H9 (cell line): ENCODE measurements around the gene VAMP8. TPM values are rescaled to one million over a fixed set of nuclear protein-coding genes. Genes with fewer than 3 reads are reported as not detected.

Experiments
- DNase-seq: peaks from one replicate; pipeline ENCODE4 v3.0.0-alpha.2; 2017
- H2AFZ ChIP-seq: one replicate; pipeline ENCODE4 v1.6.1; 2013; ENCODE audit warnings: mild to moderate bottlenecking, low read length, control low read depth, moderate library complexity
- H2AK5ac ChIP-seq: 2 replicates; pipeline ENCODE4 v1.6.1; 2013; ENCODE audit warnings: low read length, control low read depth, mixed read lengths; ENCODE audit not compliant: insufficient read length
- H2BK120ac ChIP-seq: one replicate; pipeline ENCODE4 v1.6.1; 2013; ENCODE audit warnings: low read depth, mild to moderate bottlenecking, low read length, control low read depth, inconsistent platforms; ENCODE audit not compliant: poor library complexity, severe bottlenecking
- H2BK12ac ChIP-seq: 2 replicates; pipeline ENCODE4 v1.6.1; 2013; ENCODE audit warnings: low read length, control low read depth, mixed read lengths, low read depth; ENCODE audit not compliant: insufficient read length
- H2BK15ac ChIP-seq: 2 replicates; pipeline ENCODE4 v1.6.1; 2013; ENCODE audit warnings: low read depth, low read length, control low read depth
- H2BK20ac ChIP-seq: one replicate; pipeline ENCODE4 v1.6.1; 2013; ENCODE audit warnings: low read depth, mild to moderate bottlenecking, low read length, control low read depth, inconsistent platforms; ENCODE audit not compliant: poor library complexity, severe bottlenecking
- H2BK5ac ChIP-seq: 2 replicates; pipeline ENCODE4 v1.6.1; 2013; ENCODE audit warnings: low read length, control low read depth, mixed read lengths; ENCODE audit not compliant: insufficient read length
- H3K14ac ChIP-seq: 2 replicates; pipeline ENCODE4 v1.6.1; 2013; ENCODE audit warnings: low read length, control low read depth; ENCODE audit not compliant: insufficient read depth
- H3K18ac ChIP-seq: 2 replicates; pipeline ENCODE4 v1.6.1; 2013; ENCODE audit warnings: low read depth, mild to moderate bottlenecking, mixed read lengths, low read length, control low read depth; ENCODE audit not compliant: insufficient read length
- H3K23ac ChIP-seq: 2 replicates; pipeline ENCODE4 v1.6.1; 2013; ENCODE audit warnings: low read length, control low read depth, mixed read lengths, low read depth; ENCODE audit not compliant: insufficient read length
- H3K23me2 ChIP-seq: 2 replicates; pipeline ENCODE4 v1.6.1; 2013; ENCODE audit warnings: low read depth, mild to moderate bottlenecking, mixed read lengths, low read length, control low read depth; ENCODE audit not compliant: insufficient read length, poor library complexity, severe bottlenecking
- H3K27ac ChIP-seq: 2 replicates; pipeline ENCODE4 v1.5.1; 2013; ENCODE audit warnings: low read length, control low read depth, mixed read lengths, low read depth; ENCODE audit not compliant: insufficient read length
- H3K27me3 ChIP-seq: 2 replicates; pipeline ENCODE4 v1.6.1; 2013; ENCODE audit warnings: low read length, control low read depth, inconsistent platforms; ENCODE audit not compliant: insufficient read depth
- H3K4ac ChIP-seq: 2 replicates; pipeline ENCODE4 v1.6.1; 2013; ENCODE audit warnings: low read depth, mild to moderate bottlenecking, control low read depth, inconsistent platforms, low read length, moderate library complexity
- H3K4me1 ChIP-seq: 2 replicates; pipeline ENCODE4 v1.6.1; 2013; ENCODE audit warnings: low read length, control low read depth, inconsistent platforms; ENCODE audit not compliant: insufficient read depth
- H3K4me2 ChIP-seq: 2 replicates; pipeline ENCODE4 v1.6.1; 2013; ENCODE audit warnings: low read length, control low read depth, mixed read lengths; ENCODE audit not compliant: insufficient read length, insufficient read depth
- H3K56ac ChIP-seq: 2 replicates; pipeline ENCODE4 v1.6.1; 2013; ENCODE audit warnings: low read depth, mild to moderate bottlenecking, mixed read lengths, low read length, control low read depth; ENCODE audit not compliant: insufficient read length
- H3K79me1 ChIP-seq: 2 replicates; pipeline ENCODE4 v1.6.1; 2013; ENCODE audit warnings: low read depth, mild to moderate bottlenecking, moderate library complexity, low read length, control low read depth, inconsistent platforms; ENCODE audit not compliant: insufficient read depth, poor library complexity, severe bottlenecking
- H3K79me2 ChIP-seq: 2 replicates; pipeline ENCODE4 v1.6.1; 2013; ENCODE audit warnings: low read length, control low read depth, inconsistent platforms; ENCODE audit not compliant: insufficient read depth
- H3K9ac ChIP-seq: 2 replicates; pipeline ENCODE4 v1.6.1; 2013; ENCODE audit warnings: low read length, control low read depth, mixed read lengths; ENCODE audit not compliant: insufficient read length; ENCODE audit errors: extremely low read depth
- H3K9me3 ChIP-seq: one replicate; pipeline ENCODE4 v1.6.1; 2013; ENCODE audit warnings: low read depth, low read length, inconsistent platforms; ENCODE audit not compliant: control insufficient read depth
- H3T11ph ChIP-seq: one replicate; pipeline ENCODE4 v1.6.1; 2013; ENCODE audit warnings: mild to moderate bottlenecking, low read length, control low read depth, inconsistent platforms
- H4K20me1 ChIP-seq: one replicate; pipeline ENCODE4 v1.6.1; 2013; ENCODE audit not compliant: control insufficient read depth, insufficient read length, insufficient read depth
- H4K5ac ChIP-seq: 2 replicates; pipeline ENCODE4 v1.6.1; 2013; ENCODE audit warnings: low read depth, mild to moderate bottlenecking, mixed read lengths, low read length, control low read depth; ENCODE audit not compliant: insufficient read length
- H4K8ac ChIP-seq: replicated peaks from 2 replicates; pipeline ENCODE4 v1.6.1; 2013; ENCODE audit warnings: low read length, control low read depth, mixed read lengths, low read depth; ENCODE audit not compliant: insufficient read length
- H4K91ac ChIP-seq: 2 replicates; pipeline ENCODE4 v1.6.1; 2013; ENCODE audit warnings: low read depth, mild to moderate bottlenecking, moderate library complexity, mixed read lengths, low read length, control low read depth; ENCODE audit not compliant: insufficient read length
- H3K27ac Mint-ChIP-seq, 3 experiments: 2 replicates in 2 of 3; 3 replicates in 1 of 3; pipeline ENCODE4 v1.8.0; 2020 to 2021; ENCODE audit warnings: mixed read lengths in 3 of 3, mild to moderate bottlenecking in 1 of 3, moderate library complexity in 1 of 3
- H3K27me3 Mint-ChIP-seq: 2 replicates; pipeline ENCODE4 v1.8.0; 2021; ENCODE audit warnings: low read depth, mild to moderate bottlenecking, moderate library complexity, mixed read lengths
- H3K36me3 Mint-ChIP-seq, 3 experiments: 2 replicates in 2 of 3; 3 replicates in 1 of 3; pipeline ENCODE4 v1.8.0; 2020 to 2021; ENCODE audit warnings: low read depth in 3 of 3, mixed read lengths in 3 of 3; ENCODE audit not compliant: insufficient read depth in 1 of 3
- H3K4me1 Mint-ChIP-seq, 2 experiments: 2 replicates each; pipeline ENCODE4 v1.8.0; 2020; ENCODE audit warnings: mixed read lengths in 2 of 2
- H3K4me3 Mint-ChIP-seq, 2 experiments: 2 replicates in 1 of 2; 3 replicates in 1 of 2; pipeline ENCODE4 v1.8.0; 2020 to 2021; ENCODE audit warnings: mild to moderate bottlenecking in 2 of 2, mixed read lengths in 2 of 2, moderate library complexity in 1 of 2
- H3K9me3 Mint-ChIP-seq, 2 experiments: 2 replicates in 1 of 2; 3 replicates in 1 of 2; pipeline ENCODE4 v1.8.0; 2020; ENCODE audit warnings: mild to moderate bottlenecking in 2 of 2, mixed read lengths in 2 of 2, moderate library complexity in 1 of 2
- WGBS: extraction: QIAGEN DNeasy Blood & Tissue Kit; methylation state at CpG from one replicate; pipeline ENCODE4 v1.1.7; 2013; ENCODE audit warnings: missing lambda C conversion rate, low lambda C conversion rate, mixed read lengths; ENCODE audit not compliant: insufficient read length; ENCODE audit errors: extremely low coverage; 5-methylcytosine and 5-hydroxymethylcytosine counted together
- total RNA-seq: library from RNA; stranded (reverse); gene quantifications from 2 replicates; pipeline ENCODE4 v1.2.1, GENCODE V29; 2021
- TF ChIP-seq, protein P1 (sequence below): fragments of 200-600 bp; sonication (generic); conservative IDR thresholded peaks from 3 replicates; pipeline ENCODE4 v1.8.0; 2021; ENCODE audit warnings: antibody characterized with exemption, mild to moderate bottlenecking

Gene VAMP8
- total RNA-seq, 1 experiment from 2014 or later = 33.4 TPM

DNA sequence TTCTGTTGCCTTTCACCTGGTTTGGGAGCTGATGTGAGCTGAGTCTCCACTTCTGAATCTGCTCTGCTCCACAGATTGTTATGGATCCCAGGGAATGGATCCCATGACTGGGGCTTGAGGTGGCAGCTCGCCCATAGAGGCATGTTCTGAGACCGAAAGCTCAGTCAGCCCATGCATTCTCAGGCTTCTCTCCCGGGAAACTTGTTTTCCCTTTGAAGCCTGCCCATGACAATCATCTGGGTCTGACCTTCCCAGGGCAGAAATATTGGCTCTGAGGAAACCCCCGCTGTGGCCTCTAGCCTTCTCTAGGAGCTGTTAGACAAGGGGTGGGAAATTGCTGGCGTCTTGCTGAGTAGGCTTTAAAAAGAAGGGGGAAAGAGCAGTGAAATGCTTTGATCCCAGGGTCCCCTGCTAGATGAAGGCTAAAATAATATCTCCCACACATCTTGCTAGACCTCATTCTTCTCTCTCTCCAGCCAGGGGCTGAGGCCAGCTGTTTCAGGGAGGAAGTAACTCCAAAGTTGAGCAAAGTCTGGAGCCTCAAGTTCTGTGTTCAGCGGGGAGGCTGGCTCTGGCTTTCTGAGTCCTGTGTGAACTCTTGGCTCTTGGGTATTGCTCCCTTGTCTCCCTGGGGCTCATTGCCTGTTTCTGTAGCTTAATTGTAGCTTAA, 2.0 kb downstream of the VAMP8 start:
- H3K56ac ChIP-seq = no peak overlapping the region
- no peaks in the 10 kb centered on the region for H3K79me2 ChIP-seq
- no peak overlapping the region for H4K91ac ChIP-seq
- no peaks in the 10 kb centered on the region for H3K79me1 ChIP-seq
- H3K36me3 Mint-ChIP-seq = no peaks in the 10 kb centered on the region; a peak in 2 of 7 replicates
- no CpG with 5 or more reads among the region's 6 CpGs for WGBS
- H2BK5ac ChIP-seq = no peak overlapping the region
- H3K18ac ChIP-seq = no peak overlapping the region
- no peak overlapping the region for H3K23ac ChIP-seq
- no peak overlapping the region for H2BK12ac ChIP-seq
- DNase-seq = peak; percentile 48
- H3K4me2 ChIP-seq = peak overlapping the region; percentile 62
- H4K20me1 ChIP-seq = no peaks in the 10 kb centered on the region
- H2BK20ac ChIP-seq = no peak overlapping the region
- no peak overlapping the region for H3K14ac ChIP-seq
- no peak overlapping the region; a peak in 2 of 5 replicates for H3K4me3 Mint-ChIP-seq
- H2AFZ ChIP-seq = no peak overlapping the region
- TF ChIP-seq, protein P1, sequence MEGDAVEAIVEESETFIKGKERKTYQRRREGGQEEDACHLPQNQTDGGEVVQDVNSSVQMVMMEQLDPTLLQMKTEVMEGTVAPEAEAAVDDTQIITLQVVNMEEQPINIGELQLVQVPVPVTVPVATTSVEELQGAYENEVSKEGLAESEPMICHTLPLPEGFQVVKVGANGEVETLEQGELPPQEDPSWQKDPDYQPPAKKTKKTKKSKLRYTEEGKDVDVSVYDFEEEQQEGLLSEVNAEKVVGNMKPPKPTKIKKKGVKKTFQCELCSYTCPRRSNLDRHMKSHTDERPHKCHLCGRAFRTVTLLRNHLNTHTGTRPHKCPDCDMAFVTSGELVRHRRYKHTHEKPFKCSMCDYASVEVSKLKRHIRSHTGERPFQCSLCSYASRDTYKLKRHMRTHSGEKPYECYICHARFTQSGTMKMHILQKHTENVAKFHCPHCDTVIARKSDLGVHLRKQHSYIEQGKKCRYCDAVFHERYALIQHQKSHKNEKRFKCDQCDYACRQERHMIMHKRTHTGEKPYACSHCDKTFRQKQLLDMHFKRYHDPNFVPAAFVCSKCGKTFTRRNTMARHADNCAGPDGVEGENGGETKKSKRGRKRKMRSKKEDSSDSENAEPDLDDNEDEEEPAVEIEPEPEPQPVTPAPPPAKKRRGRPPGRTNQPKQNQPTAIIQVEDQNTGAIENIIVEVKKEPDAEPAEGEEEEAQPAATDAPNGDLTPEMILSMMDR = no peak
- no peak overlapping the region for H4K8ac ChIP-seq
- no peak overlapping the region for H3K4ac ChIP-seq
- no peak overlapping the region for H3K9ac ChIP-seq
- no peaks in the 10 kb centered on the region for H3K23me2 ChIP-seq
- no peak overlapping the region for H4K5ac ChIP-seq
- peaks cover 28% of the 10 kb centered on the region in 2 experiments for H3K4me1 Mint-ChIP-seq
- H3K27me3 Mint-ChIP-seq = peaks cover 37% of the 10 kb centered on the region
- peaks cover 3% of the 10 kb centered on the region; the same call in 1 of the 2 replicates for H3K4me1 ChIP-seq
- H3K9me3 ChIP-seq = no peaks in the 10 kb centered on the region
- no peak overlapping the region for H3T11ph ChIP-seq
- no peak overlapping the region for H2BK120ac ChIP-seq
- no peak overlapping the region for H2BK15ac ChIP-seq
- peaks cover 3% of the 10 kb centered on the region; the same call in 1 of the 2 replicates for H3K27me3 ChIP-seq
- no peaks in the 10 kb centered on the region; a peak in 1 of 5 replicates for H3K9me3 Mint-ChIP-seq
- H3K27ac Mint-ChIP-seq = no peak overlapping the region
- H2AK5ac ChIP-seq = no peak overlapping the region
- no peak overlapping the region for H3K27ac ChIP-seq
